HK-2 (cell line): Measurements from ENCODE around the gene PPP2R5C.
A peak's percentile ranks its signal among the peaks of the same experiment; 100 is the strongest.

ENCODE experiments used
- DNase-seq: peaks from one replicate; pipeline ENCODE4 v3.0.0-alpha.2; 2018; ENCODE audit not compliant: unreplicated experiment

The PPP2R5C gene

DNA sequence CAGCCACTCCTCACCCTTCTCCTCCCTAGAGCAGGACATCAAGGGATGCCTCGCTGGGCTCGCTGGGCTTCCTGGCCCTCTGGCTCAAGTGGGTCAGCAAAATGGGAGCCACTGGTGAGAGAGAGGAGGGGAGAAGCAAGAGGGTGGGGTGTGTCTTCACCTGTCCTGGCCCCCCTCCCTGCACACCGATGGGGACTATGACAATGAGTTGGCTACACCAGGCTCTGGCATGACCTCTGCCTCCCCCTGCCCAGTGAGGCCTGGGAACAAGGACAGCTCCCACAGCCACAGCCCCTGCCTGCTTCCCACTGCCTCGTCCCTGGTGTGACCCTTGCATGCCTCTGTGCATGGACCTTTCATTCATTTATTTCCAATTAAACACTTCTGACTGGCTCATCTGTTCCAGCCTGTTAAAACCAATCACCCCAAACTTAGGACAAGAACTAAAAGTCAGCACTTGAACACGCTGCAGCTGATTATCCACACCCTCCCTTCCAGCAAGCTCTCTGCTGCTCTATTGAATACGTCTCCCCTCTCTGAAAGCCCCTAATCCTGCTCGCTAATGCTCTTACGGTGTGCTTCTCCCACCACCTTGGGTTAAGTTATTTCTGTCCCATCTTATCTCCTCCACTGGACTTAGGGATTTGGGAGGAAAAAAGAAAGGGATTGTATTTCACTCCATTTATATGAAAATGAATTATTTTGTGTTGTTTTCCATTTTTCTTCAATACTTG is 5.8 kb upstream of the PPP2R5C start:
- DNase-seq, result no peak

- DNase-seq, result no peak
Measured at GRCh38 chr14:101757064-101757838, 4.3 kb upstream of the PPP2R5C start.

DNA sequence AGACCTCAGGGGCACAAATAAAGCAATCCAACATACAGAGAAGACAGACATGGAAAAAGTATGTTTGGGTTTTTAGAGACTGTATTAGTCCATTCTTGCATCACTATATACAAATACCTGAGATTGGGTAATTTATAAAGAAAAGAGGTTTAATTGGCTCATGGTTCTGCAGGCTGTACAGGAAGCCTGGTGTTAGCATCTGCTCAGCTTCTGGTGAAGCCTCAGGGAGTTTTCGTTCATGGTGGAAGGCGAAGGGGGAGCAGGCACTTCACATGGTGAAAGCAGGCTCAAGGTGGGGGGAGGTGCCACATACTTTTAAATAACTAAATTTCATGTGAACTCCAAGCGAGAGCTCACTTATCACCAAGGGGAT is 3.7 kb upstream of the PPP2R5C start:
- DNase-seq, result no peak

- no peak for DNase-seq
Measured at GRCh38 chr14:101758913-101759593, 2.5 kb upstream of the PPP2R5C start.

GRCh38 chr14:101760138-101761011 is 1.1 kb upstream of the PPP2R5C start:
- DNase-seq, result peak; percentile 99

GRCh38 chr14:101761881-101762529 is 496 bp downstream of the PPP2R5C start:
- peak; percentile 16 for DNase-seq

- DNase-seq, result no peak
Measured at GRCh38 chr14:101762530-101763101, 1.1 kb downstream of the PPP2R5C start.

DNA sequence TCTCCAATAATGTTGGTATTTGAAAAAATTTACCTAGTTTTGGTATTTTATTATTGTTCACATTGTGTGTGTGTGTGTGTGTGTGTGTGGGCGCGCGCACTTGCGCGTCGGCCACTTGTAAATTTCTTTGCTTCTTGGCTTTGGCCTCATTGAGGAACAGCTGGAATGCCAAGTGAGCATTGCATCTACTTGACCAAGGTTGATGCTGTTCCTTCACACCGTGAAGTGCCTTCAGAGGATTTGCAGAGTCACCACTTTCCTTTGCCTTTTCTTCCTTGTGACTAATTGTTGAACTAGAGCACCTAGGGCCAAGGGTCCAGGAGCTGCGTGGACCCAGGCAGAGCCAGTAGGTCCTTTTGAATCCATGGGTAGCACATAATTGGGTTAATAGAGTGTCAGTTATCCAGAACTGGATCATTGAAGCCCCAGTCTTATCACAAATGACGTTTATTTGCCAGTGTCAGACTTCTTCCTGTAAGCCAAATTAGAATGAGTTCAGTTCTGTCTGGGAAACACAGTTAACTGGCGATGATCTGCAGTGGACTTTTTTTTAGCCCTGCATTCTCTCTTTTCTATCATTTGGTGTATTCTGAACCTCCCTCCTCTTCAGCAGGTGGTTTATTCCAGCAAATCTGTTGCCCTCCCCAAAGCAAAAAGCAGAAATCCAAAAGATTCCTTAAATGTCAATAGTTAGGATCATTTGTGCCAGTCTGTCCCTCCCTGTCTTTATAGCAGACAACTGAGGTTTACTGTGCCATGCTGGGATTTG is 2.6 kb downstream of the PPP2R5C start:
- no peak for DNase-seq

DNA sequence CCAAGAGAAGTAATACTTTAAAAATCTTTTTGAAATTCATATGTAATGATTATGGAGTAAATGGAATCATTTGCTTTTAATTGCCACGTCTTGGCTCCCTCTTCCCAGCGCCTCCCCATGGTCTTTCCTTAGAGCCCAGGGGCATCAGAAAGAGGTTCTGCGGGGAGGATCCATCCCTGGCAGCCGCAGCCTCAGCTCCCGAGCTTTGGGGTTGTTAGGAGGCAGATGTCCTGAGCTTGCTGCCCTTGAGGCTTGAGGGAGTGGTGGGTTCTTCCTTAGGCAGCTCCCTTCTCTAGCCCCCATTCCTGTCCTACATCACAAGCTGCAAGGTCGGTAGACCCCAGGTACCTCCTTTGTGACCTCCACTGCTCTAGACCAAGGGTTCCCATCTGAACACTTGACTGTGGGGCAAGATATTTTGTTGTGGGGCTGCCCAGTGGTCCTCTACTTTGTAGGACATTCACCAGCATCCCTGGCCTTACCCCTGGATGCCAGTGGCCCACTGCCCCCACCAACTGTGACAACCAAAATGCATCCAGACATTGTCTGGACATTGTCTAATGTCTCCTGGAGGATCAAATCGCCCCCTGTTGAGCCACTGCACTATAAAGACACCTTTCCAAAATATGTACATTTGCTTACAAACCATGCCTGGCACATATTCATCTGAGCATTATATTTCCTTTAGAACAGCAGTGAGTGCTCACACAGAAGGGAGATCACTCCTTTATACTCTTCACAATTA is 6.3 kb downstream of the PPP2R5C start:
- no peak for DNase-seq

GRCh38 chr14:101770183-101770582 is 8.7 kb downstream of the PPP2R5C start:
- no peak for DNase-seq

DNA sequence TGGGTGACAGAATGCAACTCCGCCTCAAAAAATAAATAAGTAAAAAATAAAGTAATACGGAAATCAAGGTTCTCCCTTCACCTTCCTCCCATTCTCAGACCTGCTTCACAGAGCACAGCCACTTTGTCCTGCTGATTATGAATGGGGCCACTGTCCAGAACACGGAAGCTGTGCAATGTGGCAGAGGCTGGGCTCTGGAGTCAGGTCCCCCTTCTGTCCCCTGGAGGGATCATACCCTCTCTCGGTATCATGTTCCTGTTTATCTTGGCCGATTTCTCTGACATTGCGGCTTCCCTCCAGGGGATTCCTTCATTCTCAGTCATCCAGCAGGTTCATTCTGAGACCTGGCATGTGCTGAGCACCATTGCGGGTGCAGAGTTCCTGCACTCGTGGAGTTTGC is 11.3 kb downstream of the PPP2R5C start:
- DNase-seq, result no peak

GRCh38 chr14:101773378-101773777 is 11.9 kb downstream of the PPP2R5C start:
- no peak for DNase-seq

GRCh38 chr14:101774006-101774795 is 12.7 kb downstream of the PPP2R5C start:
- DNase-seq, result no peak

DNA sequence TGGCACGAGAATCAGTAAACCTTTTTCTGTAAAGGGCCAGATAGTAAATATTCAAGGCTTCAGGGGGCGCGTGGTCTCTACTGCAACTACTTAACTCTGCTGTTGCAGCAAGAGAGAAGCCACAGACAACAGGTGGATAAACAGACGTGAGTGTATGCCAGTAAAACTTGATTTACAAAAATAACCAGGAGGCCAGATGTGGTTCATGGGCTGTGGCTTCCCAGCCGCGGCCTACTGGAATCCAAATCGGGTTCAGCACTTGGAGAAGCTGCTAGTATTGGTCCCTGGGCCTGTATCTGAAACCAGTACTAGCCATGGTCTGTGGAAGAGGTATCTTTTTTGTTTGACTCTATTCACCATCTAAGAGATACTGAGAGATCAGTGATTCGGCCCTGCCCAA is 13.3 kb downstream of the PPP2R5C start:
- DNase-seq, result no peak

- DNase-seq, result no peak
Measured at GRCh38 chr14:101775826-101776225, 14.3 kb downstream of the PPP2R5C start.

GRCh38 chr14:101776344-101776743 is 14.8 kb downstream of the PPP2R5C start:
- DNase-seq, result no peak

DNA sequence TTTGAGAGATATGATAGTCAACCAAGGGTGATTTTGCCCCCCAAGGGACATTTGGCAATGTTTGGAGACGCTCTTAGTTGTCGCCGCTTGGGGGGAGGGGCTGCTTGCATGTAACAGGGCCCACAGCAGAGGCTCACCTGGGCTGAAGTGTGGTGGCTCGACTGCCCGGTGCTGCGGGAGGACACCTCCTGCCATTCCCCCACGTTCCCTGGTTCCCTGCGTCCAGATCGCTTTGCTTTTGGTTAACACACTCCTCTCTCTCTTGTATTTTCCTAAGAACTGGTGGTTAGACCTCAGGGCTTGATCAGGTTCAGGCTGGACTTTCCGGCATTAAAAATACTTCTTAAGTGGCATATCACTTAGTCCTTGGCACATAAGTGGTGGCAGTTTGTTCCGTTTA is 18.9 kb downstream of the PPP2R5C start:
- no peak for DNase-seq

- DNase-seq, result no peak
Measured at GRCh38 chr14:101780887-101781239, 19.4 kb downstream of the PPP2R5C start.
